ENCODE data around the gene PRUNE2.

GRCh38 chr9:76573408-76573807 is 332.5 kb downstream of the PRUNE2 start:
- TF ChIP-seq CTCF (IDR thresholded peaks at IDR 0.05; ENCODE audit: low read depth, low read length, missing input control) (no peak), YY1 (IDR thresholded peaks at IDR 0.05) (no peak), TAF1 (conservative IDR thresholded peaks at IDR 0.05) (no peak), REST (IDR thresholded peaks at IDR 0.05) (no peak), MAX (IDR thresholded peaks at IDR 0.05) (no peak), GABPA (IDR thresholded peaks at IDR 0.05 in 1 of 2, conservative IDR thresholded peaks at IDR 0.05 in 1 of 2) (no peak), ZBTB33 (IDR thresholded peaks at IDR 0.05) (no peak), NR2F2 (IDR thresholded peaks at IDR 0.05) (no peak), RAD21 (IDR thresholded peaks at IDR 0.05) (no peak), SP1 (IDR thresholded peaks at IDR 0.05) (no peak), HNF4G (IDR thresholded peaks at IDR 0.05) (no peak)
